H1 (cell line): ENCODE results near the gene EHD2. TPM values are rescaled to one million over a fixed set of nuclear protein-coding genes. Genes with fewer than 3 reads are reported as not detected.

Source experiments
- CTCF ChIA-PET: fragments of 300-600 bp; sonication (Branson Sonifier 250); formaldehyde crosslinking; loops from one replicate; lab custom pipeline; 2021; ENCODE audit not compliant: partially characterized antibody; lab: Charles Lee
- POLR2A ChIA-PET: fragments of 300-600 bp; sonication (Branson Sonifier 250); formaldehyde crosslinking; loops from one replicate; lab custom pipeline; 2021; ENCODE audit warnings: inconsistent platforms; ENCODE audit not compliant: partially characterized antibody; lab: Charles Lee
- DNase-seq, 2 experiments: peaks; one replicate each; pipeline versions ENCODE4 v3.0.0 to v3.0.0-alpha.2; 2010 to 2022; ENCODE audit warnings: low spot score in 2 of 2, low read depth in 1 of 2, mixed read lengths in 1 of 2
- FAIRE-seq: peaks from 2 replicates; lab custom pipeline; 2011; peaks lifted over from hg19 to GRCh38; lab: Jason Lieb, UNC
- H2AFZ ChIP-seq: 2 replicates; pipeline ENCODE4 v1.8.1; 2012; ENCODE audit warnings: low read length, inconsistent platforms
- H2AK5ac ChIP-seq: 2 replicates; pipeline ENCODE4 v1.6.1; 2013; ENCODE audit warnings: low read depth, low read length
- H2BK120ac ChIP-seq: replicated peaks from 2 replicates; pipeline ENCODE3; 2013; ENCODE audit warnings: low read depth, low read length, inconsistent platforms
- H2BK12ac ChIP-seq: 2 replicates; pipeline ENCODE4 v1.6.1; 2013; ENCODE audit warnings: low read depth, low read length
- H2BK15ac ChIP-seq: 2 replicates; pipeline ENCODE4 v1.6.1; 2013; ENCODE audit warnings: low read length
- H2BK20ac ChIP-seq: 2 replicates; pipeline ENCODE4 v1.6.1; 2013; ENCODE audit warnings: low read length
- H2BK5ac ChIP-seq: 2 replicates; pipeline ENCODE4 v1.6.1; 2013; ENCODE audit warnings: low read depth, low read length
- H3K14ac ChIP-seq: 2 replicates; pipeline ENCODE4 v1.6.1; 2013; ENCODE audit warnings: inconsistent platforms; ENCODE audit not compliant: insufficient read length
- H3K18ac ChIP-seq: 2 replicates; pipeline ENCODE4 v1.6.1; 2013; ENCODE audit warnings: low read length; ENCODE audit errors: extremely low read depth
- H3K23ac ChIP-seq: 2 replicates; pipeline ENCODE4 v1.6.1; 2013; ENCODE audit warnings: inconsistent platforms; ENCODE audit not compliant: insufficient read length
- H3K23me2 ChIP-seq: 2 replicates; pipeline ENCODE4 v1.6.1; 2013; ENCODE audit warnings: low read depth, low read length
- H3K27ac ChIP-seq: 2 replicates; pipeline ENCODE4 v1.6.1; 2011; ENCODE audit warnings: low read depth, low read length, inconsistent platforms
- H3K27me3 ChIP-seq, 4 experiments: replicated peaks in 1 of 4; 1 replicate in 1 of 4; 2 replicates in 3 of 4; pipeline versions ENCODE4 v1.6.1 to v1.8.1; 2011 to 2013; ENCODE audit warnings: low read length in 3 of 4, mild to moderate bottlenecking in 3 of 4, inconsistent platforms in 2 of 4, mixed read lengths in 2 of 4, moderate library complexity in 1 of 4; ENCODE audit not compliant: control insufficient read depth in 3 of 4, insufficient read depth in 3 of 4; ENCODE audit errors: extremely low read depth in 1 of 4
- H3K36me3 ChIP-seq, 4 experiments: 2 replicates each; pipeline versions ENCODE4 v1.6.1 to v1.8.1; 2011 to 2013; ENCODE audit warnings: mild to moderate bottlenecking in 4 of 4, low read length in 3 of 4, moderate library complexity in 2 of 4, control low read depth in 1 of 4, inconsistent platforms in 1 of 4; ENCODE audit not compliant: insufficient read depth in 4 of 4, control insufficient read depth in 2 of 4
- H3K4ac ChIP-seq: replicated peaks from 2 replicates; pipeline ENCODE3; 2013; ENCODE audit warnings: low read length, low read depth, mixed read lengths, inconsistent platforms; ENCODE audit not compliant: insufficient read length
- H3K4me1 ChIP-seq, 4 experiments: replicated peaks in 1 of 4; 1 replicate in 1 of 4; 2 replicates in 3 of 4; pipeline versions ENCODE4 v1.6.1 to v1.8.1; 2011 to 2013; ENCODE audit warnings: low read length in 3 of 4, inconsistent platforms in 2 of 4, mixed read lengths in 1 of 4; ENCODE audit not compliant: insufficient read depth in 4 of 4, control insufficient read depth in 3 of 4
- H3K4me2 ChIP-seq, 2 experiments: 2 replicates each; pipeline versions ENCODE4 v1.6.1 to v1.8.1; 2011 to 2013; ENCODE audit warnings: low read depth in 2 of 2, low read length in 2 of 2, control low read depth in 1 of 2, inconsistent platforms in 1 of 2, mild to moderate bottlenecking in 1 of 2; ENCODE audit not compliant: insufficient read depth in 1 of 2
- H3K4me3 ChIP-seq, 4 experiments: fragments of 200-600, 300-600 bp in 1 of 4; sonication (generic), shearing (Covaris generic), sonication (Bioruptor Twin) in 1 of 4; 2 replicates each; pipeline versions ENCODE4 v1.5.1 to v1.8.1; 2011 to 2016; ENCODE audit warnings: low read length in 4 of 4, low read depth in 3 of 4, control low read depth in 2 of 4, inconsistent platforms in 2 of 4, mild to moderate bottlenecking in 2 of 4, mixed read lengths in 1 of 4, moderate library complexity in 1 of 4; ENCODE audit not compliant: insufficient read depth in 2 of 4; ENCODE audit errors: extremely low read depth in 1 of 4
- H3K56ac ChIP-seq: replicated peaks from 2 replicates; pipeline ENCODE3; 2013; ENCODE audit warnings: low read depth, mild to moderate bottlenecking, mixed read lengths, low read length, inconsistent platforms; ENCODE audit not compliant: insufficient read length
- H3K79me1 ChIP-seq: 2 replicates; pipeline ENCODE4 v1.6.1; 2013; ENCODE audit warnings: low read depth, low read length, control low read depth
- H3K79me2 ChIP-seq, 2 experiments: 2 replicates each; pipeline versions ENCODE4 v1.6.1 to v1.8.1; 2012 to 2013; ENCODE audit warnings: low read length in 2 of 2, mild to moderate bottlenecking in 2 of 2, inconsistent platforms in 1 of 2; ENCODE audit not compliant: insufficient read depth in 2 of 2, control insufficient read depth in 1 of 2
- H3K9ac ChIP-seq, 4 experiments: replicated peaks in 1 of 4; 1 replicate in 1 of 4; 2 replicates in 3 of 4; pipeline versions ENCODE4 v1.6.1 to v1.8.1; 2011 to 2013; ENCODE audit warnings: low read depth in 3 of 4, low read length in 3 of 4, control low read depth in 2 of 4, mild to moderate bottlenecking in 2 of 4, moderate library complexity in 2 of 4, inconsistent platforms in 1 of 4; ENCODE audit errors: extremely low read depth in 1 of 4
- H3K9me3 ChIP-seq, 2 experiments: 2 replicates each; pipeline versions ENCODE4 v1.6.1 to v1.8.1; 2012 to 2013; ENCODE audit warnings: mild to moderate bottlenecking in 2 of 2, moderate library complexity in 2 of 2, control low read depth in 1 of 2, inconsistent platforms in 1 of 2, low read depth in 1 of 2, low read length in 1 of 2, mixed read lengths in 1 of 2; ENCODE audit not compliant: insufficient read depth in 2 of 2
- H4K20me1 ChIP-seq, 2 experiments: replicated peaks in 1 of 2; 2 replicates each; pipeline versions ENCODE3 to v1.8.1; 2011 to 2013; ENCODE audit warnings: inconsistent platforms in 2 of 2, low read length in 2 of 2, mild to moderate bottlenecking in 1 of 2; ENCODE audit not compliant: insufficient read depth in 2 of 2, control insufficient read depth in 1 of 2
- H4K5ac ChIP-seq: 2 replicates; pipeline ENCODE4 v1.6.1; 2013; ENCODE audit warnings: low read length, low read depth, mixed read lengths, inconsistent platforms; ENCODE audit not compliant: insufficient read length
- H4K8ac ChIP-seq: 2 replicates; pipeline ENCODE4 v1.8.0; 2013; ENCODE audit warnings: mild to moderate bottlenecking, moderate library complexity, low read length, inconsistent platforms; ENCODE audit not compliant: insufficient read depth; ENCODE audit errors: extremely low read depth
- H4K91ac ChIP-seq: replicated peaks from 2 replicates; pipeline ENCODE3; 2013; ENCODE audit warnings: low read length, mixed read lengths, inconsistent platforms; ENCODE audit not compliant: insufficient read length
- CHD2 ChIP-seq: IDR thresholded peaks from 2 replicates; pipeline ENCODE4 v1.6.1; 2012; ENCODE audit warnings: low read length, improper control_type of control experiment
- EGR1 ChIP-seq: IDR thresholded peaks from 2 replicates; pipeline ENCODE4 v1.6.1; 2011; ENCODE audit warnings: low read depth, low read length, borderline replicate concordance
- HDAC2 ChIP-seq, 2 experiments: fragments of 300-600 bp in 1 of 2; sonication (generic) in 1 of 2; IDR thresholded peaks; 2 replicates each; pipeline ENCODE4 v1.6.1; 2011 to 2012; ENCODE audit warnings: low read depth in 2 of 2, low read length in 2 of 2, mild to moderate bottlenecking in 2 of 2, moderate library complexity in 2 of 2, borderline replicate concordance in 1 of 2, inconsistent platforms in 1 of 2
- JUND ChIP-seq: IDR thresholded peaks from 2 replicates; pipeline ENCODE4 v1.6.1; 2011; ENCODE audit warnings: mild to moderate bottlenecking, improper control_type of control experiment, low read length
- MAX ChIP-seq: IDR thresholded peaks from 2 replicates; pipeline ENCODE4 v1.6.1; 2012; ENCODE audit warnings: inconsistent platforms
- NRF1 ChIP-seq: IDR thresholded peaks from 2 replicates; pipeline ENCODE4 v1.6.1; 2011; ENCODE audit warnings: mild to moderate bottlenecking, low read depth, low read length, improper control_type of control experiment
- POLR2AphosphoS5 ChIP-seq: IDR thresholded peaks from 2 replicates; pipeline ENCODE4 v1.6.1; 2011; ENCODE audit warnings: low read depth, low read length
- POU5F1 ChIP-seq: IDR thresholded peaks from 2 replicates; pipeline ENCODE4 v1.6.1; 2011; ENCODE audit warnings: low read depth, mild to moderate bottlenecking, low read length, moderate library complexity
- RFX5 ChIP-seq: IDR thresholded peaks from 2 replicates; pipeline ENCODE4 v1.6.1; 2011; ENCODE audit warnings: low read depth, low read length, improper control_type of control experiment, borderline replicate concordance
- SAP30 ChIP-seq: fragments of 300-600 bp; sonication (generic); IDR thresholded peaks from 2 replicates; pipeline ENCODE4 v1.7.1; 2012; ENCODE audit warnings: low read length, moderate library complexity, mild to moderate bottlenecking, inconsistent platforms; ENCODE audit not compliant: insufficient read depth, insufficient replicate concordance
- SIRT6 ChIP-seq: IDR thresholded peaks from one replicate; pipeline ENCODE4 v1.7.1; 2012; ENCODE audit warnings: low read length, inconsistent platforms
- TBP ChIP-seq: IDR thresholded peaks from 2 replicates; pipeline ENCODE4 v1.6.1; 2011; ENCODE audit warnings: low read depth, low read length, improper control_type of control experiment
- TEAD4 ChIP-seq: IDR thresholded peaks from 2 replicates; pipeline ENCODE4 v1.6.1; 2012; ENCODE audit warnings: low read depth, low read length, inconsistent platforms, mixed read lengths
- WGBS, 2 experiments: shearing (Covaris generic) in 1 of 2; methylation state at CpG; one replicate each; pipeline versions ENCODE4 v1.1.6 to v1.1.7; 2013 to 2015; ENCODE audit warnings: low lambda C conversion rate in 2 of 2, mixed read lengths in 2 of 2, inconsistent platforms in 1 of 2, low coverage in 1 of 2, missing lambda C conversion rate in 1 of 2; ENCODE audit not compliant: insufficient replicate concordance in 2 of 2, insufficient coverage in 1 of 2, insufficient read length in 1 of 2; ENCODE audit errors: extremely low coverage in 1 of 2, missing lambda C conversion rate in 1 of 2; 5-methylcytosine and 5-hydroxymethylcytosine counted together
- polyA plus RNA-seq, 7 experiments: library from polyadenylated mRNA; depleted of rRNA in 3 of 7; stranded (reverse) in 5 of 7; unstranded in 2 of 7; fragments of >200 nt in 5 of 7; fragments of 200-250 nt in 2 of 7; gene quantifications; 1 replicate in 5 of 7; 2 replicates in 1 of 7; 4 replicates in 1 of 7; pipeline versions ENCODE4 v1.2.1 to v1.2.3, GENCODE V29; 2011 to 2013; ENCODE audit warnings: missing spikeins in 2 of 7, mixed read lengths in 2 of 7
- total RNA-seq: library from RNA; stranded (reverse); fragmentation: NEBNext Ultra II Directional; extraction: Animal tissue kit (Norgen Biotek cat#: 25700); gene quantifications from 2 replicates; pipeline ENCODE4 v1.2.1, GENCODE V29; 2021
- TF ChIP-seq, protein P1 (sequence below): IDR thresholded peaks from 2 replicates; pipeline ENCODE4 v1.6.1; 2011; ENCODE audit warnings: low read depth, mild to moderate bottlenecking, low read length; ENCODE audit not compliant: insufficient read depth

Gene EHD2
- total and polyA plus RNA-seq, 2 of the 8 experiments (the other 6 are each of a cell fraction or from before 2014, with no cell fraction given) = 4.5 to 14.3 TPM

GRCh38 chr19:47675271-47675670 is 38.0 kb upstream of the EHD2 start:
- Histone ChIP-seq H3K56ac (no peak overlapping the region), H2BK20ac (no peak overlapping the region), H3K4ac (no peak overlapping the region), H4K5ac (no peak overlapping the region), H2BK12ac (no peak overlapping the region), H4K8ac (no peak overlapping the region), H4K91ac (no peak overlapping the region), H3K79me1 (peaks cover 11% of the 10 kb centered on the region), H3K18ac (no peak overlapping the region), H2AK5ac (no peak overlapping the region), H3K4me3 (no peak overlapping the region), H2BK15ac (no peak overlapping the region), H2AFZ (no peak overlapping the region), H3K23ac (no peak overlapping the region), H3K79me2 (peaks cover 0 to 4% of the 10 kb centered on the region in 2 experiments; a peak in 1 of 4 replicates), H2BK120ac (no peak overlapping the region), H3K4me1 (0 out of 7 replicates have a peak, but pooled peaks cover 0 to 2% (median 0%) of the 10 kb centered on the region in 4 experiments), H3K4me2 (no peak overlapping the region), H3K9me3 (no peaks in the 10 kb centered on the region; a peak in 1 of 4 replicates), H3K27ac (no peak overlapping the region), H3K23me2 (peaks cover 13% of the 10 kb centered on the region; the same call in 1 of the 2 replicates), H3K27me3 (no peaks in the 10 kb centered on the region), H3K36me3 (peaks cover 2 to 37% (median 12%) of the 10 kb centered on the region in 4 experiments; a peak in 5 of 8 replicates), H4K20me1 (peaks cover 0 to 12% of the 10 kb centered on the region in 2 experiments), H2BK5ac (no peak overlapping the region), H3K9ac (no peak overlapping the region), H3K14ac (no peak overlapping the region)
- POLR2A ChIA-PET = no interaction called here
- 93% methylated on average over 12 of the region's 12 CpGs; no CpG with 5 or more reads in 1 of the 2 experiments for WGBS, 2 experiments
- FAIRE-seq = no peak
- no peak for DNase-seq
- CTCF ChIA-PET = interaction anchor here (0.9 to 1.4 kb wide), 4 partner anchors 9 to 238 kb away, joined by 3 to 5 read pairs (median 4); no protein-coding TSS in a partner anchor
- TF ChIP-seq, protein P1, sequence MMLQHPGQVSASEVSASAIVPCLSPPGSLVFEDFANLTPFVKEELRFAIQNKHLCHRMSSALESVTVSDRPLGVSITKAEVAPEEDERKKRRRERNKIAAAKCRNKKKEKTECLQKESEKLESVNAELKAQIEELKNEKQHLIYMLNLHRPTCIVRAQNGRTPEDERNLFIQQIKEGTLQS = no peak
- TF ChIP-seq HDAC2 (IDR thresholded peaks at IDR 0.05; ENCODE audit: borderline replicate concordance in 1 of 2, low read depth in 2 of 2, low read length in 2 of 2) = no peak
- TF ChIP-seq TEAD4 = no peak
- TF ChIP-seq SAP30 = no peak
- no peak for TF ChIP-seq POLR2AphosphoS5
- no peak for TF ChIP-seq NRF1
- TF ChIP-seq TBP = no peak
- TF ChIP-seq CHD2 = no peak
- TF ChIP-seq MAX = no peak
- no peak for TF ChIP-seq EGR1
- no peak for TF ChIP-seq JUND
- TF ChIP-seq POU5F1 = no peak
- no peak for TF ChIP-seq SIRT6
- TF ChIP-seq RFX5 = no peak
